ENCODE data around the gene COX14.

DNA sequence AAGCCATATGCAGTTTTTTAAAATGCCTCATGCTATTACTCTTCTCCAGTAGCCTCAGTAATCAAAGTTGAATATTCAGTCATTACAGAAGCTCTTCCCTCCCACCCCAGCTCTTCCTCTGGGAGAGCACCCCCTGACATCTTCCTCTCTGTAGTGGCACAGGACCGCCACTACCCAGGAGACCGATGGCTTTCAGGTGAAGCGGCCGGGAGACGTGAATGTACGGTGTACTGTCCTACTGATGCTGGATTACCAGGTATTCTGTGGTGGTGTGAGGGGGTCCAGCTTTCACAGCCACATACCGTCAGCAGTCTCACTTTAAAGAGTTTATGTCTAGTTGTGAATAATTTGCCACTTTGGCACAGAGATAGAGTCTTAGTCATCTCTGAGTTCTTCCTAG, 22.3 kb upstream of the COX14 start:
- TF ChIP-seq, protein P1, sequence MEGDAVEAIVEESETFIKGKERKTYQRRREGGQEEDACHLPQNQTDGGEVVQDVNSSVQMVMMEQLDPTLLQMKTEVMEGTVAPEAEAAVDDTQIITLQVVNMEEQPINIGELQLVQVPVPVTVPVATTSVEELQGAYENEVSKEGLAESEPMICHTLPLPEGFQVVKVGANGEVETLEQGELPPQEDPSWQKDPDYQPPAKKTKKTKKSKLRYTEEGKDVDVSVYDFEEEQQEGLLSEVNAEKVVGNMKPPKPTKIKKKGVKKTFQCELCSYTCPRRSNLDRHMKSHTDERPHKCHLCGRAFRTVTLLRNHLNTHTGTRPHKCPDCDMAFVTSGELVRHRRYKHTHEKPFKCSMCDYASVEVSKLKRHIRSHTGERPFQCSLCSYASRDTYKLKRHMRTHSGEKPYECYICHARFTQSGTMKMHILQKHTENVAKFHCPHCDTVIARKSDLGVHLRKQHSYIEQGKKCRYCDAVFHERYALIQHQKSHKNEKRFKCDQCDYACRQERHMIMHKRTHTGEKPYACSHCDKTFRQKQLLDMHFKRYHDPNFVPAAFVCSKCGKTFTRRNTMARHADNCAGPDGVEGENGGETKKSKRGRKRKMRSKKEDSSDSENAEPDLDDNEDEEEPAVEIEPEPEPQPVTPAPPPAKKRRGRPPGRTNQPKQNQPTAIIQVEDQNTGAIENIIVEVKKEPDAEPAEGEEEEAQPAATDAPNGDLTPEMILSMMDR (IDR thresholded peaks at IDR 0.05): no peak
- TF ChIP-seq POLR2A (IDR thresholded peaks at IDR 0.05): no peak
- no peak for TF ChIP-seq POLR2AphosphoS5 (IDR thresholded peaks at IDR 0.05)

All from suprapubic skin (tissue), 4 donors.